ENCODE results near the gene GLI2.

Gene GLI2

DNA sequence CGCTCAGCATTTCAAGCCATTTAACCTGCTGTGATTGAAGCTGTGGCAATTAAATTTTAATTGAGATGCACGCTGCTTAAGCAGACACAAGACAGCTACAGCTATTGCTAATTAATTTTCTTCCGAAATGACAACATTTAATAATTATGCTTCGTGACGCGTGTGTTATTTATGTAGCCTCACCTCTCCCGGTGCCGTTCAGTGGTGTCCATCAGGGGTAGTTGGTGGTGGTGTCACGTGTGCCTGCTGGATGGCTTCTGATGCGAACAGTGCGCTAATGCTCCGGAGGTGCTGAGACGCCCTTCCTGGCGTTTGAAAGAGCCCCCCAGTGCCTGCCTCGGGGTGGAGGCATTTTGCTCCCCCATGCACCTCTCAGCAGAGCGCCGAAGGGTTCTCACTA lies 39.5 kb downstream of the GLI2 start:
- Histone ChIP-seq H3K4me3 (ENCODE audit: low read length) (no peak overlapping the region), H3K9me3 (ENCODE audit: control insufficient read depth, low read depth, low read length) (no peaks in the 10 kb centered on the region), H3K27me3 (ENCODE audit: control insufficient read depth, insufficient read depth, low read length) (no peaks in the 10 kb centered on the region), H3K4me1 (ENCODE audit: control insufficient read depth, low read depth, low read length) (peaks cover 28% of the 10 kb centered on the region), H3K27ac (ENCODE audit: low read length) (no peak overlapping the region), H3K36me3 (ENCODE audit: control insufficient read depth, low read depth, low read length) (no peaks in the 10 kb centered on the region), H3K9ac (ENCODE audit: low read length) (no peak overlapping the region)

DNA sequence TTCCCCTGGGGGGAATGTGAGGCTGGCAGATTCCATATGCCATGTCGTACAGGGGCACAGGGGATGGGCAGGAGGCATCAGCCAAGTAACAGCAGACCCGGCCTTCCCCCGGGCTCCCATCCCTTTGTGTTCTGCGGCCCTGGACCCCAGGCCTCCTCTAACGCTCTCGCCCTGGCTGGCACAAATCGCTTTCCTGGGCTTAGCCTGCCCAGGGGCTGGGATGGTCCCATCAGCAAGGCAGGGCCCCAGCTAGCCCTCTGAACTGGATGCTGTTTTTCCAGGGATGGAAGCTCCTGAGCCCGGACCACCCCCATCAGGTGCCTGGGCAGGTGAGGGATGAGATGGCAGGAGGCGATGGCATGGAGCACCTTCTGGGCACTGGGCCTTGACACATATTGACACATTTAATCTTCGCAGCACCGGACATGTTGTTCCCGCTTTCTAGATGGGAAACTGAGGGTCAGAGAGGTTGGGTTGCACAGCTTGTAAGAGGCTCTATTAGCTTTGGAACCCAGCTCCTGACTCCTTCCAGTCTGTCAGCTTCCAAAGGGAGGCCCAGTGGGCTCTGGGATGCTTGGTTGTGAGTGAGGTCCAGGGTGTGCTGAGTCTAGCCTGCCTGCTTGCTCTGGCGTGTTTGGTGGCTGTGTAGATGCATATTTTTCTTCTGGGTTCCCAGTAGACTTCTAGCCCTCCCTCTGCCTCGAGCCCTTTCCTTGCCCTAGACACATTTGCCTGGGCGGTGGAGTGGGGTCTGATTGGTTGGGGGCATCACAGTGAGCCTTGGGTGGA lies 40.3 kb downstream of the GLI2 start:
- no peaks in the 10 kb centered on the region for H3K27me3 ChIP-seq (ENCODE audit: control insufficient read depth, insufficient read depth, low read length)
- H3K27ac ChIP-seq (ENCODE audit: low read length): no peak overlapping the region
- H3K36me3 ChIP-seq (ENCODE audit: control insufficient read depth, low read depth, low read length): no peaks in the 10 kb centered on the region
- H3K9me3 ChIP-seq (ENCODE audit: control insufficient read depth, low read depth, low read length): no peaks in the 10 kb centered on the region
- no peak overlapping the region for H3K9ac ChIP-seq (ENCODE audit: low read length)
- H3K4me3 ChIP-seq (ENCODE audit: low read length): no peak overlapping the region
- peaks cover 34% of the 10 kb centered on the region for H3K4me1 ChIP-seq (ENCODE audit: control insufficient read depth, low read depth, low read length)

- Histone ChIP-seq H3K9ac (ENCODE audit: low read length) (no peak overlapping the region), H3K27me3 (ENCODE audit: control insufficient read depth, insufficient read depth, low read length) (no peaks in the 10 kb centered on the region), H3K4me3 (ENCODE audit: low read length) (no peak overlapping the region), H3K9me3 (ENCODE audit: control insufficient read depth, low read depth, low read length) (no peaks in the 10 kb centered on the region), H3K4me1 (ENCODE audit: control insufficient read depth, low read depth, low read length) (peaks cover 32% of the 10 kb centered on the region), H3K36me3 (ENCODE audit: control insufficient read depth, low read depth, low read length) (no peaks in the 10 kb centered on the region), H3K27ac (ENCODE audit: low read length) (no peak overlapping the region)
Measured at GRCh38 chr2:120776649-120777048, 41.0 kb downstream of the GLI2 start.

DNA sequence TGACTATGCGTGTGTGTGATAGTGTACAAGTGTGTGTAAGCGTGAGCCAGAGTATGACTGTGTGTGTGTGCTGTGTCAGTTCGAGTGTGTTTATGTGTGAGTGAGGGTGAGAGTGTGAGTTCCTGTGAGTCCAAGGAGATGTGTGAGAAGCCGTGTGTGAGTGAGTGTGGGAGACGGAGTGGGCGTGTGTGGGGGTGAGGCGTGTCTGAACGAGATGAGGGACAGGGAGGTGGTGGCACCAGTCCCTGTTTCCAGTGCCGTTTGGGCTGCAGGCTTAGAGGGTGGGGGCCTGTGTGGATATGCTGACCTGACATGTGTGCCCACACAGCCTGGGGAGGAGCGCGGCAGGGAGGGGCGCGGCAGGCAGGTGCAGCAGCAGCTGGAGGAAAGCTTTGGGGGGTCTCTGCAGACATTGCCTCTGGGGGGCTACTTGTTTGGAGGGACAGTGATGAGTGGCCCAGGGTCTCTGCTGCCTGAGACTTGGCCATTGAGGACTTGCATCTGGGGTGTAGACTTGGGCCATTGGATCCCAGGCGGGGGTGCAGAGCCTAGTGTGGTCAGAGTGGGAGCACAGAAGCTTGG lies 41.6 kb downstream of the GLI2 start:
- Histone ChIP-seq H3K9me3 (ENCODE audit: control insufficient read depth, low read depth, low read length) (no peaks in the 10 kb centered on the region), H3K27ac (ENCODE audit: low read length) (no peak overlapping the region), H3K4me3 (ENCODE audit: low read length) (no peak overlapping the region), H3K9ac (ENCODE audit: low read length) (no peak overlapping the region), H3K4me1 (ENCODE audit: control insufficient read depth, low read depth, low read length) (peaks cover 26% of the 10 kb centered on the region), H3K36me3 (ENCODE audit: control insufficient read depth, low read depth, low read length) (no peaks in the 10 kb centered on the region), H3K27me3 (ENCODE audit: control insufficient read depth, insufficient read depth, low read length) (no peaks in the 10 kb centered on the region)

DNA sequence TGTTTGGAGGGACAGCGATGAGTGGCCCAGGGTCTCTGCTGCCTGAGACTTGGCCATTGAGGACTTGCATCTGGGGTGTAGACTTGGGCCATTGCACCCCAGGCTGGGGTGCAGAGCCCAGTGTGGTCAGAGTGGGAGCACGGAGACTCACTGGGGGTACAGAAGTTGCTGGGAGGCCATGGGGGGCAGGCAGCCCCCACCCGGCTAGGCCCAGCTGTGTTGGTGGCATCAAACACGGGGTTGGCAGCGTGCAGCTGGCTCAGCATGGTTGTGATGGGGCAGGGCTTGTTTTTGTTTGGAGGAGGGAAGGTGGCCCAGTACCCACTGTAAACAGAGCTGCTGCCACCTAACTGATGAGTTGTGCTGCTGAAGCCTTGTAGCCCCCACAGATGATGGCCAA lies 42.1 kb downstream of the GLI2 start:
- no peaks in the 10 kb centered on the region for H3K9me3 ChIP-seq (ENCODE audit: control insufficient read depth, low read depth, low read length)
- no peaks in the 10 kb centered on the region for H3K36me3 ChIP-seq (ENCODE audit: control insufficient read depth, low read depth, low read length)
- peaks cover 21% of the 10 kb centered on the region for H3K4me1 ChIP-seq (ENCODE audit: control insufficient read depth, low read depth, low read length)
- no peak overlapping the region for H3K9ac ChIP-seq (ENCODE audit: low read length)
- H3K4me3 ChIP-seq (ENCODE audit: low read length): no peak overlapping the region
- no peak overlapping the region for H3K27ac ChIP-seq (ENCODE audit: low read length)
- H3K27me3 ChIP-seq (ENCODE audit: control insufficient read depth, insufficient read depth, low read length): no peaks in the 10 kb centered on the region

GRCh38 chr2:120778244-120778643 lies 42.6 kb downstream of the GLI2 start:
- Histone ChIP-seq H3K36me3 (ENCODE audit: control insufficient read depth, low read depth, low read length) (no peaks in the 10 kb centered on the region), H3K4me3 (ENCODE audit: low read length) (no peak overlapping the region), H3K9me3 (ENCODE audit: control insufficient read depth, low read depth, low read length) (no peaks in the 10 kb centered on the region), H3K27me3 (ENCODE audit: control insufficient read depth, insufficient read depth, low read length) (no peaks in the 10 kb centered on the region), H3K27ac (ENCODE audit: low read length) (no peak overlapping the region), H3K4me1 (ENCODE audit: control insufficient read depth, low read depth, low read length) (peaks cover 21% of the 10 kb centered on the region), H3K9ac (ENCODE audit: low read length) (no peak overlapping the region)

- no peak overlapping the region for H3K9ac ChIP-seq (ENCODE audit: low read length)
- H3K27ac ChIP-seq (ENCODE audit: low read length): no peak overlapping the region
- H3K27me3 ChIP-seq (ENCODE audit: control insufficient read depth, insufficient read depth, low read length): no peaks in the 10 kb centered on the region
- peaks cover 30% of the 10 kb centered on the region for H3K4me1 ChIP-seq (ENCODE audit: control insufficient read depth, low read depth, low read length)
- no peaks in the 10 kb centered on the region for H3K36me3 ChIP-seq (ENCODE audit: control insufficient read depth, low read depth, low read length)
- no peak overlapping the region for H3K4me3 ChIP-seq (ENCODE audit: low read length)
- no peaks in the 10 kb centered on the region for H3K9me3 ChIP-seq (ENCODE audit: control insufficient read depth, low read depth, low read length)
Measured at GRCh38 chr2:120779781-120780283, 44.2 kb downstream of the GLI2 start.

DNA sequence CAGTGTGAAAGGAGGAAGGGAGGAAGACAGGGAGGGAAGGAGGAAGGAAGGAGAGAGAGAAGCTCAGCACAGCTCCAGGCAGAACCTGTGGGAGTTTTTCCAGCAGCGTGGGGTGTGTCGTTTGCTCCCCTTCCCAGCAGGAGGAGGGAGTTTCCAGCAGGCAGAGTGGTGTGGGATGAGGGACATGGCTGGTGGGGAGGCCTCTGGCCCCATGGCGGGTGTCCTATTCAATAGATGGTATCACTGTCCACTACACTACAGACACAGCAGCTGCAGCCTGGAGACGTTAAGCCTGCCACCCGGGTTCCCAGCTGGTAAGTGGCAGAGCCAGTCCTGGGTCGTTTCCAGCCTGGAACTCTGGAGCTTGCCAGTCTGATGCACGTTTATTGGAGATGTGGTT lies 44.7 kb downstream of the GLI2 start:
- H3K36me3 ChIP-seq (ENCODE audit: control insufficient read depth, low read depth, low read length): no peaks in the 10 kb centered on the region
- no peak overlapping the region for H3K4me3 ChIP-seq (ENCODE audit: low read length)
- no peaks in the 10 kb centered on the region for H3K27me3 ChIP-seq (ENCODE audit: control insufficient read depth, insufficient read depth, low read length)
- H3K9ac ChIP-seq (ENCODE audit: low read length): no peak overlapping the region
- peaks cover 35% of the 10 kb centered on the region for H3K4me1 ChIP-seq (ENCODE audit: control insufficient read depth, low read depth, low read length)
- no peak overlapping the region for H3K27ac ChIP-seq (ENCODE audit: low read length)
- H3K9me3 ChIP-seq (ENCODE audit: control insufficient read depth, low read depth, low read length): no peaks in the 10 kb centered on the region

GRCh38 chr2:120783371-120783791 lies 47.7 kb downstream of the GLI2 start:
- peaks cover 60% of the 10 kb centered on the region for H3K4me1 ChIP-seq (ENCODE audit: control insufficient read depth, low read depth, low read length)
- H3K27ac ChIP-seq (ENCODE audit: low read length): no peak overlapping the region
- H3K9me3 ChIP-seq (ENCODE audit: control insufficient read depth, low read depth, low read length): no peaks in the 10 kb centered on the region
- no peak overlapping the region for H3K9ac ChIP-seq (ENCODE audit: low read length)
- no peaks in the 10 kb centered on the region for H3K36me3 ChIP-seq (ENCODE audit: control insufficient read depth, low read depth, low read length)
- H3K27me3 ChIP-seq (ENCODE audit: control insufficient read depth, insufficient read depth, low read length): no peaks in the 10 kb centered on the region
- no peak overlapping the region for H3K4me3 ChIP-seq (ENCODE audit: low read length)

DNA sequence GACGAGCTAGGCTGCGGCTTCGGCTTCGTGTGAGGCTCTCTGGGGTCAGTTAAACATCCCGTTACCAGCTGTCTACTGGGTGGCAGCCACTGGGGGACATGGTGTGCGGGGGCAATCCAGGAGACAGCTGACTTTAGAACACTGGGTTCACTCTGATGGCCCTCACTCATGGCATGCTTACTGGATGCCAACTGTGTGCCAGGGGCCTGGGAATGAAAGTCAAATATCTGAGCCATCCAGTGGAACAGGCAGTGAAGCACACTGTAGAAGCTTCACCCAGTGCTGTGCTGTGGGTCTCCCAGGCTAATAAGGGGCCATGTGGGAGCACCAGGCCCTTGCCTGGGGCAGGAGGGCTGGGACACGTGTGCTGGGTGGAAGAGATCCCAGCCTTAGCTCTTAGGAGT lies 48.3 kb downstream of the GLI2 start:
- no peaks in the 10 kb centered on the region for H3K27me3 ChIP-seq (ENCODE audit: control insufficient read depth, insufficient read depth, low read length)
- H3K4me3 ChIP-seq (ENCODE audit: low read length): no peak overlapping the region
- H3K9me3 ChIP-seq (ENCODE audit: control insufficient read depth, low read depth, low read length): no peaks in the 10 kb centered on the region
- no peak overlapping the region for H3K9ac ChIP-seq (ENCODE audit: low read length)
- peaks cover 62% of the 10 kb centered on the region for H3K4me1 ChIP-seq (ENCODE audit: control insufficient read depth, low read depth, low read length)
- H3K27ac ChIP-seq (ENCODE audit: low read length): no peak overlapping the region
- no peaks in the 10 kb centered on the region for H3K36me3 ChIP-seq (ENCODE audit: control insufficient read depth, low read depth, low read length)

All from iPS-18a (cell line).